8988T (cell line): ENCODE measurements around the gene SLC29A1.
A peak's percentile ranks its signal among the peaks of the same experiment; 100 is the strongest.
"Not testable (repeated sequence)": the region's sequence is repeated elsewhere in the genome, so short reads cannot be mapped to it uniquely, and the experiment has no call there.

Experiments
- DNase-seq: peaks from one replicate; pipeline ENCODE4 v3.0.0; 2011

Gene SLC29A1

GRCh38 chr6:44223319-44224028, at the start of gene SLC29A1:
Gene SLC29A1, plus strand, starts transcription at chr6:44223595. Its CDS starts 3,719 bp downstream, at chr6:44227314.
- DNase-seq, result peak; percentile 97

- no peak for DNase-seq
These were observed 47.1 kb upstream of the SLC29A1 start for GRCh38 chr6:44176130-44176761.

DNA sequence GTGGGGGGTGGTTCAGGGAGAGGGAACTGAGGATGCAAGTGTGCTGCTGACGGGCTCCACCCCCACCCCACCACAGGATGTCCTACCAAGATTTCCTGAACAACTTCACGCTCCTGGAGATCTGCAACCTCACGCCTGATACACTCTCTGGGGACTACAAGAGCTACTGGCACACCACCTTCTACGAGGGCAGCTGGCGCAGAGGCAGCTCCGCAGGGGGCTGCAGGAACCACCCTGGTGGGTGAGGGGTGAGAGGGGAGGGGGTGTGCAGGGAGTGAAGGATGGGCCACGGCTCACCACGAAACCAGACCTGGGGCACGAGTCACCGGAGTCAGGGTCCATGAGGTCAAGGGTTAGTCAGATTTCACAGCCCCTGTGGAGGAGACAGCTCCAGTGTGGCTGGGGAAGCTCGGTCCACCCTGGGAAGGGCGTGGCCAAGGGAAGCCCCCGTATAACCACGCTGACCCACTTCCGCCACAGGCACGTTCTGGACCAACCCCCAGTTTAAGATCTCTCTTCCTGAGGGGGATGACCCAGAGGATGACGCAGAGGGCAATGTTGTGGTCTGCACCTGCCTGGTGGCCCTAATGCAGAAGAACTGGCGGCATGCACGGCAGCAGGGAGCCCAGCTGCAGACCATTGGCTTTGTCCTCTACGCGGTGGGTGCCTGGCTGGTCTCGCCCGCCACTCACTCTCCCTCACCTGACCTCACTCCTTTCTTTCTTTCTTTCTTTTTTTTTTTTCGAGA, 46.5 kb upstream of the SLC29A1 start:
- DNase-seq, result no peak

DNA sequence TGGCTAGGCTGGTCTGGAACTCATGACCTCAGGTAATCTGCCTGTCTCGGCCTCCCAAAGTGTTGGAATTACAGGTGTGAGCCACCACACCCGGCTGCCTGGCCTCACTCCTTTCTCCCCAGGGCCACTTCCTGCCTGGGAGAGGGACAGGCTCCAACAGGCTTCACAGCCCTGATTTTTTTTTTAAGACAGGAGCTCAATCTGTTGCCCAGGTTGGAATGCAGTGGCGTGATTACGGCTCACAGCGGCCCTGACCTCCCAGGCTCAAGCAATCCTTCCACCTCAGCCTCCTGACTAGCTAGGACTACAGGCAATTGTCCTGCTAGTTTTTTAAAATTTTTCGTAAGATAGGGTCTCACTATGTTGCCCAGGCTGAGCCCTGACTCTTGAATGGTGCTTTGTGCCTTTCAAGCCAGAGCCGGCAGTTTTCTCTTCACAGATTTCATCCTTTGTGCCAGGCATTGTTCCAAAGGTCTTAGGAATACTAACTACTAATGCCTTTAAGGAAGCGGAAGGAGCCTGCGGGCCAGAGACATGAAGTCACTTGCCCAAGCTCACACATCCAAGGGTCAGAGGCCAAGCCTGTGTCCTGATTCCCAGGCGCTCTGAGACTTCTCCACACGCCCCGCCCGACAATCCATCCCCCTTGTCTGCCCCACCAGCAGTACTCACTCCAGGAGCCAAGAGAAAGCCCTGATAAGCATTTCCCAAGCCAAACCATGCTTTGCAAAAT, 45.5 kb upstream of the SLC29A1 start:
- no peak for DNase-seq

DNA sequence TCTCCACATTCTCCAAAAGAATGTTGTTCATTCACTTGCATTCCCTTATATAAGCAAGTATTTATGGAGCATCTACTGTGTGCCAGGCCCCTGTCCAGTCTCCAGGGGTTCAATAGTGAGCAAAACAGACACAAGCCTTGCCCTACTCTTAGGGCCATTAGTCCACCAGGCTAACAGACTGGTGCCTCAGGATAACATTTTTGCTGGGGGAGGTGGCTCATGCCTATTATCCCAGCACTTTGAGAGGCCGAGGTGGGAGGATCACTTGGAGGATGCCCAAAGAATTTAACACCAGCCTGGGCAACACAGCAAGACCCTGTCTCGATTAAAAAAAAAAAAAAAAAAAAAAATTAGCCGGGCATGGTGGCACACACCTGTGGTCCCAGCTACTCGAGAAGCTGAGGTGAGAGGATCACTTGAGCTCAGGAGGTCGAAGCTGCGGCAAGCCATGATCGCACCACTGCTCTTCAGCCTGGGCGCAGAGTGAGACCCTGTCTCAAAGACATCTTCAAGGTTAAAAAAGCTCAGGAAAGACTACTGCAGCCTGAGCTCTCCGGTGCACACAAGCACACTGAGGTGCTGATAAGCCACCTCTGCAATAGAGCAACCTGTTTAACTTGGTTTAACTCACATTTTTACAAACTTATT, 44.8 kb upstream of the SLC29A1 start:
- no peak for DNase-seq

GRCh38 chr6:44179072-44179536, 44.3 kb upstream of the SLC29A1 start:
- no peak for DNase-seq

DNA sequence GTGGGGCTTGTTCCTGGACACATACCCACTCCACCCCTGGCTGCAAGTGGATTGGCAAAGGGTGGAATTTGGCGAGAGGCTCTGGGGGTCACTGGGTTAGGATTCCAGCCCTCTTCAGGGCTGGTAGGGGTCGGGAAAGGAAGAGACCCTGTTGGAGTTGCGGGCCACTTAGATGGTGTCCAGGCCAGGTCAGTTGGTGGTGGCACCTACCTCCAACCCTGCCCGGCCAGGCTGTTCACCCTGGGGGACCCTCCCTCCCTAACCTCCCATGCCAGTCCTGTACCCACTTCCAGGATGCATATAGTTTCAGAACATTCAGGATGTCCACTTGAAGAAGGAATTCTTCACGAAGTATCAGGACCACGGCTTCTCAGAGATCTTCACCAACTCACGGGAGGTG, 43.7 kb upstream of the SLC29A1 start:
- no peak for DNase-seq

DNA sequence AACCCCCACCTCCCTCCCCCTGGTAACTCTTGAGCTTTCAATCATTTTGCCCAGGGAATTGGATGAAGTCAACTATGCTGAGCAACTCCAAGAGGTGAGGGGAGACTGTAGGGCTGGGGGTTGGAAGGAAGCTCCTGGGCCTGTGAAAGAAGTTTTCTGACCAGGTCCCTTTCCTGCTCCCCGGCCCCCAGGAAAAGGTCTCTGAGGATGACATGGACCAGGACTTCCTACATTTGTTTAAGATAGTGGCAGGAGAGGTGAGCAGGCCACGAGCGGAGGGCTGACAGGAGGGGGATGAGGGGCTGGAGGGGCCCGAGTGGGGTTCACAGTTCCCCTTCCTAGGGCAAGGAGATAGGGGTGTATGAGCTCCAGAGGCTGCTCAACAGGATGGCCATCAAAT, 43.0 kb upstream of the SLC29A1 start:
- no peak for DNase-seq

GRCh38 chr6:44180886-44181285, 42.5 kb upstream of the SLC29A1 start:
- no peak for DNase-seq

GRCh38 chr6:44181784-44182183, 41.6 kb upstream of the SLC29A1 start:
- DNase-seq, result not testable (repeated sequence)

- DNase-seq, result no peak
These were observed 40.4 kb upstream of the SLC29A1 start for GRCh38 chr6:44182911-44183390.

DNA sequence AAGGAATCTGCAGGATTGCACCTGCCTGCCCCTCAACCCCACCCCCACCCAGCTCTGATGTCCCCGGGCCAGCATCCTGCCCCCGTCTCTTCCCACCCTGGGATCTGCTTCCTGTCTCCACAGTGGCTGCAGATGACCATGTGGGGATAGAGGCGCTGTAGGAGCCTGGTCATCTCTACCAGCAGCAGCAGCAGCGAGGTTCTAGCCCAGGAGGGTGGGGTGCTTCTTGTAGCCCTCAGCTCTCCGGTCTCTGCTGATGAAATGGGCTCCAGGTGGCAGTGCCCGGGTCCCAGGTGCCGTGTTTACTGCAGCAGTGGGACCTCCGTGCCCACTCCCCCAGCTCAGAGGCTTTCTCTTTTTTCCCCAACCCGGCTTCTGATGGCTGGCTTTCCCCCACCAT, 39.6 kb upstream of the SLC29A1 start:
- no peak for DNase-seq

DNA sequence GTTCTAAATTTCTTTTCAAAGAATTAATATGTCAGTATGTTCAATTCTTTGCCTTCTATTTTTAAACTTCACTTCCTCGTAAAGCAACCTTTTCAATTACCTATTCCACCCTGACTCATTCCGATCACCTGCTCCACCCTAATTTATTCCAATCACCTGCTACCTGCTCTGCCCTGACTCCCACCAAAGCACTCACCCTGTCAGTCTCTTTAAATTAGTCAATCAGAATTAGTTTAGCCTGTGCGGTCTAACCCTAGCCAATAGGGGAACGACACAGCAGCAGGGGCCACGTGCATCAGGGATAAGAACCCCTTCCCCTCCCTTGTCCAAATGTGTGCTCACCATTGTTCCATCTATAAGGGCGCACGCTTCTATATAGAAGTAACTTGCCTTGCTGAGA, 38.0 kb upstream of the SLC29A1 start:
- not testable (repeated sequence) for DNase-seq

GRCh38 chr6:44185953-44186634, 37.3 kb upstream of the SLC29A1 start:
- no peak for DNase-seq

DNA sequence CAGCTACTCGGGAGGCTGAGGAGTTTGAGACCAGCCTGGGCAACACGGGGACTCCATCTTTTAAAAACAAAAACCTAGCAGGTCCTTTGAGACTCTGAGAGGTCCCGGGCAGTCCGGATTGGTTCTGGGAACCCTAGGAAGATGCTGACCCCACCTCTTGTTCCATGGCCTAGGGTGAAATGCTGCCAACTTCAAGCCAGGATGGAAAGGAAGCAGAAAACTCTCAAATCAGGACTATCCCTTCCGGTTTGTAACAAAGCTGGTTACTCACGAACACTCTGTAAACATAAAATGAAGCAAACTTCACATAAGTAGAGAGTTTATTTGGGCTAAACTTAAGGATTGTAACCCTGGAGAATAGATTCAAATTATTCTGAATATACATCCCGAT, 36.8 kb upstream of the SLC29A1 start:
- DNase-seq, result no peak

- no peak for DNase-seq
These were observed 34.6 kb upstream of the SLC29A1 start for GRCh38 chr6:44188819-44189218.

DNA sequence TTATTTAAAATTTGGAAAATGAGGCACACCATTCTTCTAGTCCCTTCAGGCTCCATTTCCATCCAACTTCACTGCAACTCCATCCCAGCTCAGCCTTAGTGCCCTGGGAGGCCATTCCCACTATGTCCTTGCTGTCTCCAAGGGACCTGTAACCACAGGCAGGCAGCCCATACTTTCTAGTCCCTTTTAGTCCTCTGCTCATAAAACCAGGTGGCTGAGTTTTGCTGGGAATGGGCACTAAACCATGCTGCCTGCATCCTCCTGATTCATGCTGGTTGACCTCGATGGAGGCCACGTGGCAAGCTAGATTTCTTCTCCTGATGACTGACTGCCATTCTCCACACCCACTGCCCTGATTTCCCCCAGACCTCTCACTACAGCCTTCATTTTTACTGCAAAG, 34.1 kb upstream of the SLC29A1 start:
- DNase-seq, result no peak

DNA sequence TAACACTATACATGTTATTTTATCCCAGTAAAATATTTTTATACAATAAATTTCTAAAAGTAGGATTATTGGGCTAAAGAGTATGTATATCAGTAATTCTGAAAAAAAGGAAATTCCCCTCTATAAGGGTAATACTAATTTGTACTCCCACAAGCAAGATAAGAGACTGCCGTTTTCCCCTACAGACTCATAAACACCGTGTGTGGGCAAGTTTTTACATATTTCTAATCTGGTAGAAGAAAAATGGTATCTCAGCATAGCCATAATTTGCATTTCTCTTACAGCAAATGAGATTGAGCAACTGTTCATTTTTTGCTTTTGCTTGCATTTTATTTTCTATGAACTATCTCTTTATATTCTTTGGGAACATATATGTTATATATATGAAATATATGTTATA, 32.7 kb upstream of the SLC29A1 start:
- no peak for DNase-seq

- DNase-seq, result no peak
These were observed 30.9 kb upstream of the SLC29A1 start for GRCh38 chr6:44192428-44193041.

DNA sequence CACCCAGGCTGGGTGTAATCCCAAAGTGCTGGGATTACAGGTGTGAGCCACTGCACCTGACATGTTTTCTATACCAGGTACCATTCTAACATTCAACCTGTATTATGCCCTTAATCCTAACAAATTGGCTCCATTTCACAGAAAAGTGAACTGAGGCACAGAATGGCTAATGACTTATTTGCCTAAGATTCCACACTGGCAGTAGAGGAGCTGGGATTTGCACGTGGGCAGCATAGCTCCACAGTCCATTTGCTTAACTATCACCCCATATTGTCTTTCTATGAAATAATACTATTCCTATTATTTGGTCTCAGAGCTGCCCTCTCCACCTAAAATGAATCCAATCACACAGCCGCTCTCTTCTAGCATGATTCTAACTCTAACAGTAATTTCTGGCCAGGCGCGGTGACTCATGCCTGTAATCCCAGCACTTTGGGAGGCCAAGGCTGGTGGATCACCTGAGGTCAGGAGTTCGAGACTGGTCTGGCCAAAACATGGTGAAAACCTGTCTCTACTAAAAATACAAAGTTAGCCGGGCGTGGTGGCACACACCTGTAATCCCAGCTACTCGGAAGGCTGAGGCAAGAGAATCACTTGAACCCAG, 30.0 kb upstream of the SLC29A1 start:
- DNase-seq, result no peak

DNA sequence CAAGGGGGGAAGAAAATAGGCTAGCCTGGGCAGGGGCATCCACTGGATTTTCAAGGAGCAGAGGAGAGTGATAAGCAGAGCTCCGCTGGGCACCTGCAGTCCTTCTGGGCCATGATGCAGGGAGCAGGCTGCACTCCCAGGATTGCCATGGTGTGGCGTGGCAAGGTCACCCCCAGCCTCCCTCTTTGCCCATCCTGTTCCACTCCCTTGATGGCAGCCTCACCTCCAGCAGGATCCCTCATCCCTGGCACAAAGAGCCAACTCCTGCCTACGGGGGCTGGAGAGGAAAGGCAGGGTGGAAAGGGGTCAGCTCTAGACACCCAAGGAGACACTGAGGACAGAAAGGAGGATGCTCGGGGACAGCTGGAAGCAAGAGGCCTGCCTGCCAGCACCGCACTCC, 29.1 kb upstream of the SLC29A1 start:
- DNase-seq, result no peak
